PC-3 (cell line): ENCODE results near the gene FAF2. TPM values are rescaled to one million over a fixed set of nuclear protein-coding genes. Genes with fewer than 3 reads are reported as not detected.

Experiments used
- ATAC-seq: fragments of 200-7000 bp; cut with Tn5 transposase; 2 replicates; pipeline ENCODE4 v1.9.1; 2020; ENCODE audit warnings: mild to moderate bottlenecking, moderate library complexity
- BruUV-seq: library from RNA; stranded (reverse); fragments of 400-500 nt; replicated peaks from 2 replicates; lab custom pipeline; 2021; lab: Mats Ljungman, UMichigan
- CTCF ChIA-PET: fragments of 300-600 bp; sonication (Branson Sonifier 250); formaldehyde crosslinking; loops from one replicate; lab custom pipeline; 2022; ENCODE audit warnings: antibody characterized with exemption; lab: Charles Lee
- POLR2A ChIA-PET: fragments of 300-600 bp; sonication (Branson Sonifier 250); formaldehyde crosslinking; loops from one replicate; lab custom pipeline; 2022; ENCODE audit warnings: antibody characterized with exemption; ENCODE audit not compliant: unreplicated experiment; lab: Charles Lee
- DNase-seq: peaks from one replicate; pipeline ENCODE4 v3.0.0-alpha.2; 2015
- H2AFZ ChIP-seq: fragments of 300-600 bp; sonication (generic); 2 replicates; pipeline ENCODE4 v1.6.0; 2016; ENCODE audit warnings: antibody characterized with exemption, low read length
- H3F3A ChIP-seq: fragments of 300-600 bp; sonication (generic); one replicate; pipeline ENCODE4 v1.6.0; 2017; ENCODE audit warnings: antibody characterized with exemption, low read length, control low read depth, mild to moderate bottlenecking; ENCODE audit not compliant: unreplicated experiment
- H3K27ac ChIP-seq: fragments of 300-600 bp; sonication (generic); 2 replicates; pipeline ENCODE4 v1.5.1; 2016; ENCODE audit warnings: mild to moderate bottlenecking, low read length
- H3K27me3 ChIP-seq: fragments of 300-600 bp; sonication (generic); 2 replicates; pipeline ENCODE4 v1.6.1; 2016; ENCODE audit warnings: low read length, mixed read lengths
- H3K36me3 ChIP-seq: fragments of 300-600 bp; sonication (generic); 2 replicates; pipeline ENCODE4 v1.6.1; 2016; ENCODE audit warnings: low read depth, mixed run types, low read length, mixed read lengths
- H3K4me1 ChIP-seq: fragments of 300-600 bp; sonication (generic); 2 replicates; pipeline ENCODE4 v1.5.1; 2016; ENCODE audit warnings: low read length; ENCODE audit not compliant: insufficient read depth
- H3K4me2 ChIP-seq: fragments of 300-600 bp; sonication (generic); 2 replicates; pipeline ENCODE4 v1.6.0; 2016; ENCODE audit warnings: low read length
- H3K4me3 ChIP-seq: fragments of 300-600 bp; sonication (generic); 2 replicates; pipeline ENCODE4 v1.5.1; 2016; ENCODE audit warnings: mild to moderate bottlenecking, low read length, mixed read lengths
- H3K79me2 ChIP-seq: fragments of 300-600 bp; sonication (generic); 2 replicates; pipeline ENCODE4 v1.6.1; 2017; ENCODE audit warnings: low read length, mixed read lengths
- H3K9ac ChIP-seq: fragments of 300-600 bp; sonication (generic); 2 replicates; pipeline ENCODE4 v1.6.0; 2016; ENCODE audit warnings: mild to moderate bottlenecking, low read length
- H3K9me2 ChIP-seq: fragments of 300-600 bp; sonication (generic); replicated peaks from 2 replicates; pipeline ENCODE4 v1.6.1; 2016; ENCODE audit warnings: mixed run types, low read length, mixed read lengths
- H3K9me3 ChIP-seq: fragments of 300-600 bp; sonication (generic); 2 replicates; pipeline ENCODE4 v1.6.1; 2016; ENCODE audit warnings: low read length, mixed read lengths
- H4K20me1 ChIP-seq: fragments of 300-600 bp; sonication (generic); 2 replicates; pipeline ENCODE4 v1.6.1; 2016; ENCODE audit warnings: low read length, mixed read lengths
- EZH2 ChIP-seq: fragments of 300-600 bp; sonication (generic); IDR thresholded peaks from one replicate; pipeline ENCODE4 v1.6.1; 2017; ENCODE audit warnings: antibody characterized with exemption, mild to moderate bottlenecking, low read length; ENCODE audit not compliant: unreplicated experiment
- EZH2phosphoT487 ChIP-seq: fragments of 300-600 bp; sonication (generic); IDR thresholded peaks from 2 replicates; pipeline ENCODE4 v1.6.1; 2018; ENCODE audit warnings: mild to moderate bottlenecking, antibody characterized with exemption, low read length, borderline replicate concordance
- intact Hi-C: fragments of 100-400 bp; cut with micrococcal nuclease; formaldehyde crosslinking; loops from 2 replicates; pipeline ENCODE4 v1.9.0; 2023
- total RNA-seq: library from RNA; depleted of rRNA; stranded (reverse); fragments of >200 nt; gene quantifications from 2 replicates; pipeline ENCODE4 v1.2.3, GENCODE V29; 2014
- TF ChIP-seq, protein P1 (sequence below): fragments of 300-600 bp; sonication (generic); conservative IDR thresholded peaks from 2 replicates; pipeline ENCODE4 v1.5.1; 2017; ENCODE audit warnings: antibody characterized with exemption, low read depth, mild to moderate bottlenecking, low read length

Gene FAF2
- total RNA-seq, 1 experiment from 2014 or later = 51.4 TPM

DNA sequence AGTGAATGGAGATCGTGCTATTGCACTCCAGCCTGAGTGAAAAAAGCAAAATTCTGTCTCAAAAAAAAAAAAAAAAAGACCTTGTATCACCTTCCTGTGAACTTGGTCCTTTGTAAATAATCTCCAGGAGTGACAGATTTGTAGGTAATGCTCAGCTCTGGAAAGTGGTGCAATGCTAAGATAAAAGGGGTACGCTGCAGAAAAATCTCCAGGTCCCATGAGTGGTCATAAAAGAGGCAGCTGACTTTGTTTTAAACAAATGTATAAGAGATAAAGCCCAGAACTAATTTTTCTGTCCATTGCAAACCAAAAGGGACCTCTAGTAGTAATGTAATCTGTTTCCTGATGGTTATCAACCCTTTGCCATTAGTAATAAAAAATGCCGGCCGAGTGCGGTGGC lies 55.3 kb downstream of the FAF2 start:
- Histone ChIP-seq H3K4me2 (no peak overlapping the region), H4K20me1 (no peaks in the 10 kb centered on the region), H3K9me2 (no peaks in the 10 kb centered on the region), H3K9ac (no peak overlapping the region), H3K27me3 (no peaks in the 10 kb centered on the region), H3K4me3 (no peak overlapping the region), H3K27ac (no peak overlapping the region), H3K79me2 (no peaks in the 10 kb centered on the region), H3K4me1 (no peaks in the 10 kb centered on the region), H3K36me3 (peaks cover 55% of the 10 kb centered on the region), H2AFZ (no peak overlapping the region), H3K9me3 (no peaks in the 10 kb centered on the region), H3F3A (no peaks in the 10 kb centered on the region)
- ChIA-PET POLR2A (no interaction called here), CTCF (no interaction called here)
- intact Hi-C loops = no loop called here
- no peak for DNase-seq
- TF ChIP-seq, protein P1, sequence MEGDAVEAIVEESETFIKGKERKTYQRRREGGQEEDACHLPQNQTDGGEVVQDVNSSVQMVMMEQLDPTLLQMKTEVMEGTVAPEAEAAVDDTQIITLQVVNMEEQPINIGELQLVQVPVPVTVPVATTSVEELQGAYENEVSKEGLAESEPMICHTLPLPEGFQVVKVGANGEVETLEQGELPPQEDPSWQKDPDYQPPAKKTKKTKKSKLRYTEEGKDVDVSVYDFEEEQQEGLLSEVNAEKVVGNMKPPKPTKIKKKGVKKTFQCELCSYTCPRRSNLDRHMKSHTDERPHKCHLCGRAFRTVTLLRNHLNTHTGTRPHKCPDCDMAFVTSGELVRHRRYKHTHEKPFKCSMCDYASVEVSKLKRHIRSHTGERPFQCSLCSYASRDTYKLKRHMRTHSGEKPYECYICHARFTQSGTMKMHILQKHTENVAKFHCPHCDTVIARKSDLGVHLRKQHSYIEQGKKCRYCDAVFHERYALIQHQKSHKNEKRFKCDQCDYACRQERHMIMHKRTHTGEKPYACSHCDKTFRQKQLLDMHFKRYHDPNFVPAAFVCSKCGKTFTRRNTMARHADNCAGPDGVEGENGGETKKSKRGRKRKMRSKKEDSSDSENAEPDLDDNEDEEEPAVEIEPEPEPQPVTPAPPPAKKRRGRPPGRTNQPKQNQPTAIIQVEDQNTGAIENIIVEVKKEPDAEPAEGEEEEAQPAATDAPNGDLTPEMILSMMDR = no peak
- TF ChIP-seq EZH2phosphoT487 (no peak), EZH2 (no peak)
- no TSS peak for BruUV-seq
- ATAC-seq = no peak

DNA sequence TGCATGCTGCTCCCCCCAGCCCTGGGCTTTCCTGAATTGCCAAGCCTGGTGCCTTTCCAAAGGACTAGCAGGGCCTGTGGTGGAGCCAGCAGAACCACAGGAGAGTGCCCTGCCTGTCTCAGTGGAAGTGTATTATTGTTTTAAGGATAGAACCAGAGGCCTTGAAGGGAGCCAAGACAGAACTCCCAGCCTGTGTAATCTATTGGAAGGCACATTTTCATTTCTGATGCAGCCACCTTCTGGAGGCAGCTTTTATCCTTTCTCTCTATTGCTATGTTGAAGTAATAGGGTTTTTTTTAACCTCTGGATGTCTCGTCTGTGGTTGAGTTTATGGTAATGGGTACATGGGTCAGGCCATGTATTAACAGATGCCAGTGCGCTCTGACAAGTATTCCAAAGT lies 59.7 kb downstream of the FAF2 start:
- Histone ChIP-seq H3K9me2 (no peaks in the 10 kb centered on the region), H3K79me2 (no peaks in the 10 kb centered on the region), H3K27me3 (no peaks in the 10 kb centered on the region), H3K27ac (no peak overlapping the region), H3K4me2 (no peak overlapping the region), H3K4me1 (no peaks in the 10 kb centered on the region), H3K4me3 (no peak overlapping the region), H3K9me3 (no peaks in the 10 kb centered on the region), H3K9ac (no peak overlapping the region), H3K36me3 (peaks cover 38% of the 10 kb centered on the region), H2AFZ (no peak overlapping the region), H4K20me1 (no peaks in the 10 kb centered on the region), H3F3A (no peaks in the 10 kb centered on the region)
- BruUV-seq = no TSS peak
- no peak for DNase-seq
- TF ChIP-seq, protein P1 = no peak
- TF ChIP-seq EZH2 = no peak
- TF ChIP-seq EZH2phosphoT487 = no peak
- no peak for ATAC-seq
- intact Hi-C loops = no loop called here
- ChIA-PET POLR2A (no interaction called here), CTCF (no interaction called here)

DNA sequence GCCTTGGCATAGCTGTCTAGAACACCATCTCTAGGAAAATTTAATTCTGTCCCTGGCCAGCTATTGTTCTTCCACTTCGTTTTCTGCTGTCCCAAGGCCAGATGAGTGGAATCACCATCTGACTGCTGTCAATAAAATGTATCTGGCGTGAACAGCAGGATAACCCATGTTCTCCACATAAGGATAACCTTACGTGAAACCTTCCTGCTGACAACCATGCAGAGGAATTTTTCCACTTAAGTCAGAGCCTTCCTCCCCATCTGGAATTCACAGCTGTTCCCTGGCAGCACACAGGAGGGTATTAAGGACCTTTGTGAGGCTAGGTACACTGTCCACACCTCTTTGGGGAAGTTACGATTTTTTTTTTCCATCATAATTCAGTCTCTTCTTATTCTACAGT lies 60.4 kb downstream of the FAF2 start:
- no peaks in the 10 kb centered on the region for H3K79me2 ChIP-seq
- POLR2A ChIA-PET = no interaction called here
- CTCF ChIA-PET = no interaction called here
- no peak overlapping the region for H3K9ac ChIP-seq
- intact Hi-C loops = no loop called here
- no peak for TF ChIP-seq EZH2
- TF ChIP-seq, protein P1 = no peak
- no peak for TF ChIP-seq EZH2phosphoT487
- H3K9me3 ChIP-seq = no peaks in the 10 kb centered on the region
- H3K4me2 ChIP-seq = no peak overlapping the region
- no peaks in the 10 kb centered on the region for H3F3A ChIP-seq
- H2AFZ ChIP-seq = no peak overlapping the region
- H3K4me3 ChIP-seq = no peak overlapping the region
- BruUV-seq = no TSS peak
- no peaks in the 10 kb centered on the region for H3K27me3 ChIP-seq
- no peaks in the 10 kb centered on the region for H3K9me2 ChIP-seq
- DNase-seq (no peak), ATAC-seq (no peak)
- peaks cover 38% of the 10 kb centered on the region for H3K36me3 ChIP-seq
- H3K4me1 ChIP-seq = no peaks in the 10 kb centered on the region
- no peaks in the 10 kb centered on the region for H4K20me1 ChIP-seq
- H3K27ac ChIP-seq = no peak overlapping the region
